GM12878 (cell line): ENCODE data around the gene EGFR. TPM values are rescaled to one million over a fixed set of nuclear protein-coding genes. Genes with fewer than 3 reads are reported as not detected.

ENCODE experiments used
- ATAC-seq: fragments of 200-7000 bp; cut with Tn5 transposase; 3 replicates; pipeline ENCODE4 v1.9.1; 2020; ENCODE audit warnings: mild to moderate bottlenecking, moderate library complexity
- BruUV-seq: library from RNA; stranded (reverse); fragments of 400-500 nt; replicated peaks from 2 replicates; lab custom pipeline; 2021; lab: Mats Ljungman, UMichigan
- CTCF ChIA-PET: fragments of 300-600 bp; sonication (Branson Sonifier 250); formaldehyde crosslinking; extraction: SDS; loops from one replicate; lab custom pipeline; 2021; ENCODE audit warnings: inconsistent platforms; lab: Yijun Ruan, JAX
- POLR2A ChIA-PET: fragments of 350-600 bp; formaldehyde crosslinking; extraction: SDS; loops from one replicate; lab custom pipeline; 2021; ENCODE audit warnings: inconsistent platforms; lab: Charles Lee
- RAD21 ChIA-PET: fragments of 300-600 bp; sonication (Branson Sonifier 250); formaldehyde crosslinking; loops from one replicate; lab custom pipeline; 2023; ENCODE audit warnings: antibody characterized with exemption; ENCODE audit not compliant: unreplicated experiment; lab: Charles Lee
- SMC1A ChIA-PET: fragments of 300-600 bp; sonication (Branson Sonifier 250); formaldehyde crosslinking; loops from one replicate; lab custom pipeline; 2023; ENCODE audit not compliant: unreplicated experiment, uncharacterized antibody; lab: Charles Lee
- DNase-seq: peaks from one replicate; pipeline ENCODE4 v3.0.0-alpha.2; 2011; ENCODE audit warnings: low read depth, low spot score
- FAIRE-seq: peaks from 3 replicates; lab custom pipeline; 2011; peaks lifted over from hg19 to GRCh38; lab: Jason Lieb, UNC
- H2AFZ ChIP-seq: 2 replicates; pipeline ENCODE4 v1.6.0; 2011; ENCODE audit warnings: low read depth, low read length, control low read depth; ENCODE audit not compliant: control insufficient read depth
- H3K27ac ChIP-seq: 2 replicates; pipeline ENCODE4 v1.5.1; 2011; ENCODE audit warnings: control low read depth; ENCODE audit not compliant: control insufficient read depth, insufficient read depth
- H3K27me3 ChIP-seq, 2 experiments: replicated peaks in 1 of 2; 2 replicates each; pipeline versions ENCODE4 v1.6.0 to v1.6.1; 2011; ENCODE audit warnings: low read length in 1 of 2; ENCODE audit not compliant: control insufficient read depth in 2 of 2, insufficient read depth in 2 of 2
- H3K36me3 ChIP-seq, 2 experiments: 2 replicates each; pipeline ENCODE4 v1.5.1; 2011; ENCODE audit warnings: low read length in 1 of 2; ENCODE audit not compliant: control insufficient read depth in 2 of 2, insufficient read depth in 2 of 2
- H3K4me1 ChIP-seq: 2 replicates; pipeline ENCODE4 v1.6.1; 2011; ENCODE audit warnings: mild to moderate bottlenecking, low read length, moderate library complexity, mixed read lengths; ENCODE audit not compliant: control insufficient read depth, insufficient read depth
- H3K4me2 ChIP-seq: 2 replicates; pipeline ENCODE4 v1.6.0; 2011; ENCODE audit warnings: control low read depth; ENCODE audit not compliant: control insufficient read depth, insufficient read depth
- H3K4me3 ChIP-seq: fragments of 200-600 bp; sonication (generic); 2 replicates; pipeline ENCODE4 v1.5.1; 2016
- H3K79me2 ChIP-seq: 2 replicates; pipeline ENCODE4 v1.6.0; 2011; ENCODE audit warnings: low read length; ENCODE audit not compliant: control insufficient read depth, insufficient read depth
- H3K9ac ChIP-seq: 2 replicates; pipeline ENCODE4 v1.8.0; 2011; ENCODE audit warnings: low read length, control low read depth, mixed read lengths; ENCODE audit not compliant: control insufficient read depth, insufficient read depth
- H3K9me3 ChIP-seq: replicated peaks from 3 replicates; pipeline ENCODE4 v1.5.1; 2011; ENCODE audit warnings: mild to moderate bottlenecking, low read length; ENCODE audit not compliant: control insufficient read depth, insufficient read depth
- H4K20me1 ChIP-seq: 2 replicates; pipeline ENCODE4 v1.6.0; 2011; ENCODE audit not compliant: control insufficient read depth, insufficient read depth
- CREB1 ChIP-seq: IDR thresholded peaks from 2 replicates; pipeline ENCODE4 v1.6.1; 2012; ENCODE audit warnings: low read depth, mild to moderate bottlenecking, inconsistent platforms
- CUX1 ChIP-seq: IDR thresholded peaks from 2 replicates; pipeline ENCODE4 v1.6.1; 2012; ENCODE audit warnings: improper control_type of control experiment, low read depth, low read length; ENCODE audit not compliant: insufficient replicate concordance
- ELK1 ChIP-seq: IDR thresholded peaks from 2 replicates; pipeline ENCODE4 v1.6.1; 2012; ENCODE audit warnings: low read depth, low read length, improper control_type of control experiment
- JUND ChIP-seq: IDR thresholded peaks from 2 replicates; pipeline ENCODE4 v1.6.1; 2012; ENCODE audit warnings: low read depth, mild to moderate bottlenecking, low read length, improper control_type of control experiment, moderate library complexity
- USF1 ChIP-seq: IDR thresholded peaks from 2 replicates; pipeline ENCODE4 v1.6.1; 2011; ENCODE audit warnings: borderline replicate concordance, low read depth, mild to moderate bottlenecking, moderate library complexity, mixed read lengths, low read length; ENCODE audit not compliant: insufficient read depth; ENCODE audit errors: extremely low read length
- WGBS: methylation state at CpG from one replicate; pipeline ENCODE4 v1.1.6; 2016; ENCODE audit warnings: low lambda C conversion rate; ENCODE audit not compliant: insufficient replicate concordance, insufficient coverage; ENCODE audit errors: missing lambda C conversion rate; 5-methylcytosine and 5-hydroxymethylcytosine counted together
- in situ Hi-C: fragments of 300-500 bp; cut with MboI; formaldehyde crosslinking; loops from 9 replicates; pipeline ENCODE4 v1.14.3; 2018; ENCODE audit warnings: mixed read lengths
- intact Hi-C: fragments of 100-400 bp; cut with micrococcal nuclease; formaldehyde crosslinking; loops from one replicate; pipeline ENCODE4 v1.14.2; 2022; ENCODE audit not compliant: unreplicated experiment
- polyA plus RNA-seq, 11 experiments: library from polyadenylated mRNA; depleted of rRNA in 4 of 11; unstranded in 6 of 11; stranded (reverse) in 5 of 11; fragments of >200 nt; fragmentation: Nextera tagmentation in 4 of 11; fragmentation: Illumina TruSeq in 1 of 11; extraction: Ambion mirVana in 4 of 11; extraction: Trizol in 1 of 11; gene quantifications; 1 replicate in 1 of 11; 2 replicates in 10 of 11; pipeline versions ENCODE4 v1.2.1 to v1.2.3, GENCODE V29; 2011 to 2016; ENCODE audit warnings: inconsistent platforms in 2 of 11, missing spikeins in 2 of 11, low read depth in 1 of 11
- total RNA-seq, 4 experiments: library from RNA; depleted of rRNA in 3 of 4; stranded (reverse); fragments of >200 nt in 3 of 4; fragmentation: Illumina TruSeq in 1 of 4; extraction: Trizol in 1 of 4; gene quantifications; 2 replicates each; pipeline versions ENCODE4 v1.2.1 to v1.2.3, GENCODE V29; 2013 to 2021

Gene EGFR
- total and polyA plus RNA-seq, 10 of the 15 experiments (the other 5 are each of a cell fraction or from before 2014, with no cell fraction given), result 0.01 to 0.31 TPM; not detected in 8

- TF ChIP-seq CUX1, result no peak
- TF ChIP-seq ELK1, result no peak
- TF ChIP-seq CREB1, result no peak
These were observed 195.9 kb downstream of the EGFR start (continued) for GRCh38 chr7:55214707-55215106.

- RAD21 ChIA-PET, result no interaction called here
- Histone ChIP-seq H3K27ac (no peak overlapping the region), H3K79me2 (no peaks in the 10 kb centered on the region), H3K9ac (no peak overlapping the region), H3K4me3 (no peak overlapping the region), H3K9me3 (no peaks in the 10 kb centered on the region; the same call in 2 of the 3 replicates), H4K20me1 (no peaks in the 10 kb centered on the region), H2AFZ (no peak overlapping the region), H3K4me1 (no peaks in the 10 kb centered on the region), H3K27me3 (no peaks in the 10 kb centered on the region), H3K4me2 (no peak overlapping the region), H3K36me3 (no peaks in the 10 kb centered on the region)
- in situ Hi-C loops (no loop called here), intact Hi-C loops (no loop called here)
- BruUV-seq, result no TSS peak
- SMC1A ChIA-PET, result no interaction called here
- ATAC-seq, result no peak
- no peak for DNase-seq
- CTCF ChIA-PET, result no interaction called here
- FAIRE-seq, result no peak
- WGBS, result 60% methylated on average over 9 of the region's 9 CpGs
- TF ChIP-seq USF1 (peak; percentile 32), JUND (no peak)
- POLR2A ChIA-PET, result no interaction called here
These were observed 204.2 kb downstream of the EGFR start for GRCh38 chr7:55223023-55223422.
